ENCODE data around the gene LHFPL6.

LHFPL6 gene

GRCh38 chr13:39515224-39515714, 87.7 kb downstream of the LHFPL6 start:
- DNase-seq (ENCODE audit: low spot score), result no peak

- no peak for DNase-seq (ENCODE audit: low spot score)
These were observed 90.3 kb downstream of the LHFPL6 start for GRCh38 chr13:39512687-39513086.

- DNase-seq (ENCODE audit: low spot score), result no peak
These were observed 92.7 kb downstream of the LHFPL6 start for GRCh38 chr13:39510316-39510695.

- DNase-seq (ENCODE audit: low spot score), result no peak
These were observed 93.2 kb downstream of the LHFPL6 start for GRCh38 chr13:39509616-39510315.

- no peak for DNase-seq (ENCODE audit: low spot score)
These were observed 96.2 kb downstream of the LHFPL6 start for GRCh38 chr13:39506559-39507390.

GRCh38 chr13:39505151-39505550, 97.8 kb downstream of the LHFPL6 start:
- DNase-seq (ENCODE audit: low spot score), result no peak

GRCh38 chr13:39503048-39503447, 99.9 kb downstream of the LHFPL6 start:
- DNase-seq (ENCODE audit: low spot score), result no peak

- no peak for DNase-seq (ENCODE audit: low spot score)
These were observed 101.2 kb downstream of the LHFPL6 start for GRCh38 chr13:39501702-39502324.

GRCh38 chr13:39499604-39500003, 103.4 kb downstream of the LHFPL6 start:
- no peak for DNase-seq (ENCODE audit: low spot score)

- no peak for DNase-seq (ENCODE audit: low spot score)
These were observed 104.4 kb downstream of the LHFPL6 start for GRCh38 chr13:39498471-39499114.

- no peak for DNase-seq (ENCODE audit: low spot score)
These were observed 106.5 kb downstream of the LHFPL6 start for GRCh38 chr13:39496506-39496905.

GRCh38 chr13:39494633-39495032, 108.4 kb downstream of the LHFPL6 start:
- DNase-seq (ENCODE audit: low spot score), result no peak

GRCh38 chr13:39494006-39494405, 109.0 kb downstream of the LHFPL6 start:
- DNase-seq (ENCODE audit: low spot score), result no peak

- DNase-seq (ENCODE audit: low spot score), result no peak
These were observed 112.9 kb downstream of the LHFPL6 start for GRCh38 chr13:39490136-39490535.

GRCh38 chr13:39486758-39487157, 116.2 kb downstream of the LHFPL6 start:
- DNase-seq (ENCODE audit: low spot score), result no peak

- DNase-seq (ENCODE audit: low spot score), result no peak
These were observed 117.7 kb downstream of the LHFPL6 start for GRCh38 chr13:39485314-39485700.

- no peak for DNase-seq (ENCODE audit: low spot score)
These were observed 118.3 kb downstream of the LHFPL6 start for GRCh38 chr13:39484506-39485313.

- no peak for DNase-seq (ENCODE audit: low spot score)
These were observed 119.7 kb downstream of the LHFPL6 start for GRCh38 chr13:39483326-39483725.

- no peak for DNase-seq (ENCODE audit: low spot score)
These were observed 121.5 kb downstream of the LHFPL6 start for GRCh38 chr13:39481491-39481890.

GRCh38 chr13:39474600-39474999, 128.4 kb downstream of the LHFPL6 start:
- DNase-seq (ENCODE audit: low spot score), result no peak

GRCh38 chr13:39469676-39470075, 133.3 kb downstream of the LHFPL6 start:
- DNase-seq (ENCODE audit: low spot score), result no peak
